Measurements from ENCODE around the gene MYO16. TPM values are rescaled to one million over a fixed set of nuclear protein-coding genes. Genes with fewer than 3 reads are reported as not detected.

MYO16 gene
- total RNA-seq, 2 donors from 2014 or later = 0.42 TPM; not detected in 1

- no peak for DNase-seq (ENCODE audit: low spot score)
- ATAC-seq (ENCODE audit: insufficient number of reproducible peaks, low FRiP score, low read depth) = no peak
- no peak for TF ChIP-seq CTCF (IDR thresholded peaks at IDR 0.05)
- no peaks in the 10 kb centered on the region for H3K36me3 ChIP-seq
- H3K27ac ChIP-seq = peak overlapping the region in 1 of 2 donors; percentile 19
- no peaks in the 10 kb centered on the region for H3K9me3 ChIP-seq
- H3K4me3 ChIP-seq = no peak overlapping the region
- H3K4me1 ChIP-seq (ENCODE audit: control insufficient read depth in 1 of 2, low read depth in 2 of 2) = peaks cover 17 to 22% of the 10 kb centered on the region in 2 donors
- H3K27me3 ChIP-seq (replicated peaks; ENCODE audit: insufficient read depth) = no peaks in the 10 kb centered on the region
These were observed 530.4 kb downstream of the MYO16 start for GRCh38 chr13:109159650-109160309.

GRCh38 chr13:109160357-109160756 is 530.9 kb downstream of the MYO16 start:
- no peak overlapping the region for H3K27ac ChIP-seq
- H3K9me3 ChIP-seq = no peaks in the 10 kb centered on the region
- no peak for DNase-seq (ENCODE audit: low spot score)
- no peak for TF ChIP-seq CTCF (IDR thresholded peaks at IDR 0.05)
- ATAC-seq (ENCODE audit: insufficient number of reproducible peaks, low FRiP score, low read depth) = no peak
- no peaks in the 10 kb centered on the region for H3K36me3 ChIP-seq
- peaks cover 12 to 17% of the 10 kb centered on the region in 2 donors for H3K4me1 ChIP-seq (ENCODE audit: control insufficient read depth in 1 of 2, low read depth in 2 of 2)
- H3K4me3 ChIP-seq = no peak overlapping the region
- H3K27me3 ChIP-seq (replicated peaks; ENCODE audit: insufficient read depth) = no peaks in the 10 kb centered on the region

- ATAC-seq (ENCODE audit: insufficient number of reproducible peaks, low FRiP score, low read depth) = no peak
- H3K27ac ChIP-seq = no peak overlapping the region
These were observed 531.7 kb downstream of the MYO16 start for GRCh38 chr13:109160887-109161669.

GRCh38 chr13:109162248-109163036 is 533.0 kb downstream of the MYO16 start:
- Histone ChIP-seq H3K4me1 (ENCODE audit: control insufficient read depth in 1 of 2, low read depth in 2 of 2) (peaks cover 0 to 2% of the 10 kb centered on the region in 2 donors), H3K4me3 (no peak overlapping the region), H3K9me3 (no peaks in the 10 kb centered on the region), H3K27ac (no peak overlapping the region), H3K36me3 (no peaks in the 10 kb centered on the region), H3K27me3 (replicated peaks; ENCODE audit: insufficient read depth) (no peaks in the 10 kb centered on the region)
- DNase-seq (ENCODE audit: low spot score) (no peak), ATAC-seq (ENCODE audit: insufficient number of reproducible peaks, low FRiP score, low read depth) (no peak)
- TF ChIP-seq CTCF (IDR thresholded peaks at IDR 0.05) = no peak

More at GRCh38 chr13:109160887-109161669, 531.7 kb downstream of the MYO16 start:
- Histone ChIP-seq H3K4me1 (ENCODE audit: control insufficient read depth in 1 of 2, low read depth in 2 of 2) (peaks cover 8 to 10% of the 10 kb centered on the region in 2 donors), H3K9me3 (no peaks in the 10 kb centered on the region), H3K4me3 (no peak overlapping the region), H3K36me3 (no peaks in the 10 kb centered on the region), H3K27me3 (replicated peaks; ENCODE audit: insufficient read depth) (no peaks in the 10 kb centered on the region)
- TF ChIP-seq CTCF (IDR thresholded peaks at IDR 0.05) = no peak
- DNase-seq (ENCODE audit: low spot score) = no peak

GRCh38 chr13:109163037-109163379 is 533.6 kb downstream of the MYO16 start:
- DNase-seq (ENCODE audit: low spot score) (no peak), ATAC-seq (ENCODE audit: insufficient number of reproducible peaks, low FRiP score, low read depth) (no peak)
- H3K36me3 ChIP-seq = no peaks in the 10 kb centered on the region
- no peak overlapping the region for H3K4me3 ChIP-seq
- H3K4me1 ChIP-seq (ENCODE audit: control insufficient read depth in 1 of 2, low read depth in 2 of 2) = peaks cover 0 to 2% of the 10 kb centered on the region in 2 donors
- H3K27ac ChIP-seq = no peak overlapping the region
- no peak for TF ChIP-seq CTCF (IDR thresholded peaks at IDR 0.05)
- H3K9me3 ChIP-seq = no peaks in the 10 kb centered on the region
- no peaks in the 10 kb centered on the region for H3K27me3 ChIP-seq (replicated peaks; ENCODE audit: insufficient read depth)

Data from thoracic aorta (tissue), 2 donors.